HG03280 (cell line): ENCODE measurements around the gene PRSS58.

Experiments used
- ATAC-seq: cut with Tn5 transposase; IDR thresholded peaks from one replicate; pipeline ENCODE4 v1.9.1; 2021; ENCODE audit warnings: mild to moderate bottlenecking, moderate library complexity; ENCODE audit not compliant: unreplicated experiment

Gene PRSS58

GRCh38 chr7:142257958-142258357 is at the start of gene PRSS58:
Gene PRSS58, minus strand, starts transcription at chr7:142258058. Its CDS starts 351 bp downstream, at chr7:142257707.
- ATAC-seq, result no peak

GRCh38 chr7:142307246-142307900 is 49.5 kb upstream of the PRSS58 start:
- ATAC-seq, result no peak

- no peak for ATAC-seq
Observed at GRCh38 chr7:142303650-142304049, 45.8 kb upstream of the PRSS58 start.

- no peak for ATAC-seq
Observed at GRCh38 chr7:142301923-142302550, 44.2 kb upstream of the PRSS58 start.

GRCh38 chr7:142301299-142301698 is 43.4 kb upstream of the PRSS58 start:
- ATAC-seq, result no peak

- no peak for ATAC-seq
Observed at GRCh38 chr7:142300689-142301088, 42.8 kb upstream of the PRSS58 start.

GRCh38 chr7:142299237-142299781 is 41.5 kb upstream of the PRSS58 start:
- no peak for ATAC-seq

- no peak for ATAC-seq
Observed at GRCh38 chr7:142298627-142299026, 40.8 kb upstream of the PRSS58 start.

- no peak for ATAC-seq
Observed at GRCh38 chr7:142298009-142298408, 40.2 kb upstream of the PRSS58 start.

GRCh38 chr7:142280263-142280662 is 22.4 kb upstream of the PRSS58 start:
- no peak for ATAC-seq

- no peak for ATAC-seq
Observed at GRCh38 chr7:142279601-142280000, 21.7 kb upstream of the PRSS58 start.

GRCh38 chr7:142275028-142275427 is 17.2 kb upstream of the PRSS58 start:
- ATAC-seq, result no peak

GRCh38 chr7:142272841-142273240 is 15.0 kb upstream of the PRSS58 start:
- no peak for ATAC-seq

- ATAC-seq, result no peak
Observed at GRCh38 chr7:142263598-142264380, 5.9 kb upstream of the PRSS58 start.

GRCh38 chr7:142250705-142251104 is 7.2 kb downstream of the PRSS58 start:
- ATAC-seq, result no peak

- ATAC-seq, result no peak
Observed at GRCh38 chr7:142249918-142250317, 7.9 kb downstream of the PRSS58 start.

- no peak for ATAC-seq
Observed at GRCh38 chr7:142248166-142249160, 9.4 kb downstream of the PRSS58 start.

GRCh38 chr7:142243823-142244222 is 14.0 kb downstream of the PRSS58 start:
- no peak for ATAC-seq

GRCh38 chr7:142240546-142240945 is 17.3 kb downstream of the PRSS58 start:
- ATAC-seq, result no peak

GRCh38 chr7:142231716-142232115 is 26.1 kb downstream of the PRSS58 start:
- no peak for ATAC-seq
